T follicular helper cell (primary cell): ENCODE measurements around the gene PTPRB.

Experiments used
- DNase-seq: peaks from one replicate; pipeline ENCODE4 v3.0.0-alpha.2; 2020; ENCODE audit warnings: low read depth

The PTPRB gene

GRCh38 chr12:70643939-70644338 is 6.7 kb upstream of the PTPRB start:
- no peak for DNase-seq

DNA sequence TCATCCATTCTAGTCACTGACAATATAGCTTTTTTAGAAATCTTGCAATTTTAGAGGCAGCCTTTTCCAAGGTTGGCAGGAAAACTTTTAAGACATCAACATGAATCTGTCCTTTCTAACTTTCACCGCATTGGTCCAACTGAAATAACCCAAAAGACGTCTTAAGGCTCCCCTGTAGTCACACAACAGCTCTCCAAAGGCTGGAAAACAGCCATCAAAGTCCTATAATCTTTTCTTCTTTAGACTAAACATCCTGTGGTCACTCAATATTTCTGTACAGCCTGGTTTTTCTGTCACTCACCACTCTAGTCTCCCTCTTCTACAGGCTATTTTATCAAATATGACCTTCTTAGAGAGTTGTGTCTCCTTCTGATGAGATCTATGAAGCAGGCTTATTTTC is 4.5 kb upstream of the PTPRB start:
- DNase-seq, result no peak

DNA sequence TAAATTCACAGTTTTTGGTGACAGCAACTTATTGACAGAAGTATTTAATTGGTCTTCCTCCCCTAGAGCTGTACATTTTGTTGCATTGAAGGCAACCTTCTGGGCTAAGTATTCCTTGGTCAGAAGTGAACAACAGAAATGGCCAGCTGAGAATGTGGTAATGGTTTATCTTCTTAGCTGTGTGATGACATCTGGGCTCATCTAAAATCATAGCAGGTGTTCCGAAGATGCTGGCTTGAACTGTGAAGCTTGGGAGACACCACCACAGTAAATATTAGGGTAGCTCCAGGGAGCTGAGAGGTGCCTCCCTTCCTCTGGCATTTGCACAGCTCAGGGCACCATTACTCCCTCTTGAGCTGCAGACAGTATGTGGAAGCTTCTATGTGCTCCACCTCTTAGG is 3.7 kb upstream of the PTPRB start:
- no peak for DNase-seq

DNA sequence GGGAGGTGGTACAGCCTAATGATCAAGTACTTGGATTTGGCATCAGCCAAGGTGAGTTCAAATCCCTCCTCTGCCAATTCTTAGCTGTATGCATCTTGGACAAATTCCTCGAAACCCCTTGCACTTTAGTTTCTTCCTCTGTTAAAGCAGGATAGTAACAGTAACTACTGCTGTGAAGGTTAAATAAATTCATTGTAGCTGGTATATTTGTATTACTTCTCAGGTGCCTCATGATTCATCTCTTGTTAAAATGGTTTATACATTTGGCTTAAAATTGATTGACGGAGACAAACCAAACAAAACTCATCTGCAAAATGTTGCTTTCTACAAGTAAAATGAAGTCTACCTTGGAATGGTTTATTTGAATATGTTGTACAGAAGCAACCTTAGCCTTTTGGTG is 2.3 kb upstream of the PTPRB start:
- no peak for DNase-seq

GRCh38 chr12:70638639-70639360 is 1.6 kb upstream of the PTPRB start:
- no peak for DNase-seq

DNA sequence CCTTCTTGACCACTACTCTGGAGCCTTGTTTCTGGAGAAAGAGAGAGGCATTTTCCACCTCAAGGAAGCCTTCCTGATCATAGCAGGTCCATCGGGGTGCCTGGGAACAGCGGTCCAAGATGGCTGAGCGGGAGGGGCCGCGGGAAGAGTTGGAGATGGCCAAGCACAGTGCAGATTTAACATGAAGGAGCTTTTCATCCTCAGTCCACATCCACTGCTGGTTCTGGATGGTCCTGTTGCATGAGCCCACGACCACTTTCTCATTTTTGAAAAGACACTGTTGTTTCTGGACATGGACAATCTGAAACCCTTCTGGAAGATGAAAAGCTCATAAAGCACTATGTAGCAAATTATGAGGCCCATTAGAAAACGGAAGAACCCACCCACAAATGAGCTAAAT is 1.5 kb downstream of the PTPRB start:
- no peak for DNase-seq

DNA sequence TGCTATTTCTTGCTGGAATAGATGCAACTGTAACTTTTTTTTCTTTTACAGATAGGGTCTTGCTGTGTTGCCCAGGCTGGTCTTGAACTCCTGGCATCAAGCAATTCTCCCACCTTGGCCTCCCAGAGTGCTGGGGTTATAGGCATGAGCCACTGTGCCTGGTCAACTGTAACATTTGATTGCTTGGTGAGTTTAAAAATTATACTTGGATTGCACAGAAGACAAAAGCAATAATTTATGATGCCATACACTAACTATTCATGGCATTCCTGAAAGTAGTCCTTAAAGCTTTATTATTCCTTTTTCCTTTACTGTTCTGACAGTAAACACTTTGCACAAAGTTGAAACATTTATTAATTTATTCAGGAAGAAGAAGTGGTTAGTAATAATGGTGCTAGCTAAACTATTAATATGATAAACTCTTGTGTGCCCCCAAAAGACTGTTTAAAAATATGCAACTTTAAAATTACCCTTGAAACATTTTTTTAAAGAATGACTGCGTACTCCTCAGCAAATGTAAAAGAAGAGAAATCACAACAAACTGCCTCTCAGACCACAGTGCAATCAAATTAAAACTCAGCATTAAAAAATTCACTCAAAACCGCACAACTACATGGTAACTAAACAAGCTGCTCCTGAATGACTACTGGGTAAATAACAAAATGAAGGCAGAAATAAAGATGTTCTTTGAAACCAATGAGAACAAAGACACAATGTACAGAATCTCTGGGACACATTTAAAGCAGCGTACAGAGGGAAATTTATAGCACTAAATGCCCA is 8.3 kb downstream of the PTPRB start:
- DNase-seq, result no peak

- DNase-seq, result no peak
Measured at GRCh38 chr12:70627677-70628076, 9.6 kb downstream of the PTPRB start.

DNA sequence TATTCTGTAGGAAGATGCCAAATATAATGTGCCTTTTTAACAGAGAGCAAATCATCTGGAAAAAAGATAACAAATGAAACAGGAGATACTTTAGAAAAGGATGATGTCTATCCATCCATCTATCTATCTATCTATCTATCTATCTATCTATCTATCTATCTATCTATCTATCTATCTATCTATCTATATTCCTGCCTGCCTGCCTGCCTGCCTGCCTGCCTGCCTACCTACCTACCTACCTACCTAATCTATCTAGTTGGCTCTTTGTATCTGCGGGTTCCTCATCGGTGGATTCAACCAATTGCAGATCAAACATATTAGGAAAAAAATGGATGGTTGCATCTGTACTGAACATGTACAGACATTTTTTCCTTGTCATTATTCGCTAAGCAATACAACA is 11.0 kb downstream of the PTPRB start:
- DNase-seq, result no peak

DNA sequence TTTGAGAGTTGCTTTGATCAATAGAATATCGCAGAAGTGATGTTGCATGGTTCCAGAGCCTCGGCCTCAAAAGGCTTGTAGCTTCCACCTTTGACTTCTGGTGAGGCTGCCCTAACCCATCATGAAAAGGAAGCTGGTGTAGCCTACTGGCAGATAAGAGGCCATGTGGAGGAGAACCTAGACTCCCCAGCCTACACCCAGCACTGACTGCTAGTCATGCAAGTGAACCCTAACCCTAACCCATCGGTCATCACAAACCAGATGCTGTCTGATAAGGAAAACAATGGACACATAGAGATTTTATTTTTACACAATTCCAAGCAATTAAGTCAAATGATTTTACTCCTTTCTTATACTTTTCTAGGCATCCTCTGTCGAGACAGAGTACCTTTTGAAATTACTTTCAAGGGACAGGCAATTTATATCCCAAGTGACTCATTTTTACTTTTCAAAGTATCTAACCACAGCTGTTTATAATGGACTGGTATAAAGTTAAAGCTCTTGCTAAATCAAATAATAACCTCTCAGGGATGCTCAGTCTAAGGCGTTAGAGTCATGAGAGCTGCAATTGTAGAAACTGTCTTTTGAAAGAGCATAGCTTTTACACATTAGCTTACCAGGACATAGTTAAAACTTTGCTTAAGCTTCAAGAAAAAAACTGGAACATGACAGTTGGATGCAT is 17.6 kb downstream of the PTPRB start:
- no peak for DNase-seq

- DNase-seq, result no peak
Measured at GRCh38 chr12:70618371-70618770, 18.9 kb downstream of the PTPRB start.

DNA sequence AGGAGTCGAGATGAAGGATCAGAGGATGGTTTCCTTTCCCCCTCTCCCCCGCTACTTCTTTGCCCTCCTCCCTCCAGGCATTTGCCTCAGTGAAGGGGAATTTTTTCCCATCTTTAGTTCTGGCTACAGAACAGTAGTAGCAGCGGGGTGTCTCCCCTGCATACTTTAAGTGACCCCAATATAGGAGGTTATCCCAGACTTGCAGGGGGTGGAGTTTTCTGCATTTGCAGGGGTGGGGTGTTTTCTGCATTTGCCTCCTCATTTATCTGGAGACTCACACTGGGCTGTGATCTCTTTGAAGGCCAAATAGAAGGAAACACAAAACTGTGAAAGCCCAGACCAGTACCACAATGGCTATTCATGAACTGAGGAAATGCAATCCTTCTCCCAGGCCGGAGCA is 19.8 kb downstream of the PTPRB start:
- no peak for DNase-seq

- DNase-seq, result no peak
Measured at GRCh38 chr12:70615174-70615866, 21.9 kb downstream of the PTPRB start.

- no peak for DNase-seq
Measured at GRCh38 chr12:70609739-70610491, 27.3 kb downstream of the PTPRB start.

DNA sequence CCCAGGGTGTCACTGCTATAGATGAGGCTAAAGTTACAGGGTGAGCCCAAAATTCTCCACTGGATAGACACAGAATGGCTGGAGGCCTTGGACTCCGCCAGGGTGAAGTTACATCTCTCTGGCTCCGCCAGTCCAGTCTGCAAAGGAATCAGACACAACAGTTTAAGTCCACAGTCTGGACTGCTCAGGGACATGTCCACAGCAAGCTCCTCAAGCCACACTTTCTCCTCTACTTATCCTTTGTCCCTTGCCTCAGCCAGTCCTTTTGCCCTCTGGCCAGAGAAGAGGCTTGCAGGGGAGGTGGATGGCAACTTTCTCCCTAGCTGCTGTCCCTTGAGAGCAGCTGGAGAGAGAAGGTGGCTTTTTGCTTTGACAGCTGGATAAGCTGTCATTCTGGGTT is 28.0 kb downstream of the PTPRB start:
- DNase-seq, result no peak

GRCh38 chr12:70608184-70608583 is 29.0 kb downstream of the PTPRB start:
- no peak for DNase-seq

DNA sequence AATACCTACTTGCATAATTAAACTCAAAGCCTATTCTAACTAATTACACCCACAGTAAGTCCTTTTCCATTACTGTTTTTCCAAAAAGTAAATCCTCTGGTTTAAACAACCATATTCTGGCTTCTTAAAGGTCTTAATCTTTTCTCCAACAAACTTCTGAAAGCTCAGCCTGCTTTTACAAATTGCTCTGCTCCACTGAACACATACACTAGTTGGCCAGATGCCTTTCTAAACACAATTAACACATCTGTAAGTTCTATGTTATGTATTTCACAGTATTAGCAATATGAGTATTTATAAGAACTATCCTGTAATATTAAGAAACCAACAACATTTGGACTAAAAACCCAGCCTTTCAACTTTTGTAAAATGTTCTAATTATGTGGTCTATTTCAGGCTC is 30.1 kb downstream of the PTPRB start:
- no peak for DNase-seq

- no peak for DNase-seq
Measured at GRCh38 chr12:70605976-70606375, 31.3 kb downstream of the PTPRB start.

GRCh38 chr12:70604662-70605061 is 32.6 kb downstream of the PTPRB start:
- no peak for DNase-seq

GRCh38 chr12:70603044-70603443 is 34.2 kb downstream of the PTPRB start:
- DNase-seq, result no peak

DNA sequence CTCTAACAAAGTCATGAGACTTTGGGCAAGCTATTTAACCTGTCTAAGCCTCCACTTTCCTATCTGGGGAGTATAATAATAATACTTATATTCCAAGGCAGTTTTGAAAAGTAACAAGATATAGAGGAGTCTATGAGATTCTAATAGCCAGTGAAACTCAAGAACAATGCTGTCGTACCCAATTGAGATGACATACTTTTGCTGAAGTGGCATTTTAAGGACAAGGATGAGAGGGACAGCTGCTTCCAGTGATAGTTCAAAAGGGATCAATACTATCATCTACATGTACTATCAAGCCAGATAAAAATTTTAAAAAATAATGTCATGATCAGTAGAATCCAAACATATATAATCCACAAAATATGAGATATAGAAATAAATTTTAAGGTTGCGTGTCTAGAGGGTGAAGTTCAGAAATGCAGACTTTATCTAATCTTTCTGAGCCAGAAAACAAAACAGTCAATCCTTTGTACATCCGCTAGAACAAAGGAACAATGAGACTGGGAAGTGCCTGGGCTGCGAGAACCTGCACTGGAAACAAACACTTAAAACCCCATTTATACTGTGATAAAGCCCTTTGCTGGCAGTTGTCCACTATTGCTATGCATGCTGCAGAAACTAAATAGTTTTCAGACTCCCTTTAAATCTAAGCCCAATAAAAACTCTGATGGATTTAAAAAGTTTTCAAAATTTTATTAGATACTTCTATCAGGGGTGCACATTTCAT is 38.6 kb downstream of the PTPRB start:
- no peak for DNase-seq
